HepG2 (cell line): ENCODE results near the gene POLR3GL. TPM values are rescaled to one million over a fixed set of nuclear protein-coding genes. Genes with fewer than 3 reads are reported as not detected.

ENCODE experiments used
- ATM ChIP-seq: fragments of 450-650 bp; IDR thresholded peaks from 2 replicates; pipeline ENCODE4 v1.7.1; 2017; ENCODE audit warnings: mild to moderate bottlenecking, borderline replicate concordance
- CBX2 ChIP-seq, 2 experiments: fragments of 200-600 bp in 1 of 2; sonication (generic); formaldehyde crosslinking in 1 of 2; IDR thresholded peaks; 2 replicates each; pipeline versions ENCODE4 v1.7.0 to v1.8.1; 2018 to 2022; ENCODE audit warnings: low read depth in 2 of 2, low read length in 1 of 2, mild to moderate bottlenecking in 1 of 2, missing genetic modification reagents in 1 of 2
- FIP1L1 ChIP-seq: fragments of 200-400 bp; formaldehyde crosslinking; IDR thresholded peaks from 2 replicates; pipeline ENCODE4 v1.6.1; 2018; ENCODE audit warnings: low read depth, mild to moderate bottlenecking, low read length, moderate library complexity, borderline replicate concordance; ENCODE audit not compliant: insufficient read depth
- GFI1 ChIP-seq: sonication (generic); formaldehyde crosslinking; IDR thresholded peaks from 2 replicates; pipeline ENCODE4 v1.5.0; 2020; ENCODE audit warnings: missing genetic modification reagents, mild to moderate bottlenecking, borderline replicate concordance
- HMGXB4 ChIP-seq, 2 experiments: sonication (generic) in 1 of 2; formaldehyde crosslinking in 1 of 2; IDR thresholded peaks; 2 replicates each; pipeline versions ENCODE4 v1.4.0 to v1.6.1; 2018 to 2020; ENCODE audit warnings: missing genetic modification reagents in 2 of 2, borderline replicate concordance in 1 of 2, low read depth in 1 of 2, mild to moderate bottlenecking in 1 of 2, missing biosample characterization in 1 of 2
- HNF4A ChIP-seq: sonication (generic); formaldehyde crosslinking; IDR thresholded peaks from 2 replicates; pipeline ENCODE4 v1.4.0; 2020; ENCODE audit warnings: missing genetic modification reagents
- HNRNPL ChIP-seq: fragments of 200-400 bp; formaldehyde crosslinking; IDR thresholded peaks from 2 replicates; pipeline ENCODE4 v1.6.1; 2017; ENCODE audit warnings: mild to moderate bottlenecking, low read depth, low read length
- HOXA7 ChIP-seq: sonication (generic); formaldehyde crosslinking; IDR thresholded peaks from 2 replicates; pipeline ENCODE4 v1.8.1; 2022; ENCODE audit warnings: mild to moderate bottlenecking, missing genetic modification reagents, moderate library complexity
- JUND ChIP-seq: sonication (generic); formaldehyde crosslinking; IDR thresholded peaks from 2 replicates; pipeline ENCODE4 v1.8.0; 2022; ENCODE audit warnings: mild to moderate bottlenecking, missing genetic modification reagents
- KIAA2018 ChIP-seq: sonication (generic); formaldehyde crosslinking; IDR thresholded peaks from 2 replicates; pipeline ENCODE4 v1.5.0; 2020; ENCODE audit warnings: mild to moderate bottlenecking, missing genetic modification reagents, borderline replicate concordance
- PLRG1 ChIP-seq: fragments of 450-650 bp; conservative IDR thresholded peaks from 2 replicates; pipeline ENCODE4 v1.6.1; 2016
- SYNCRIP ChIP-seq: fragments of 200-400 bp; formaldehyde crosslinking; IDR thresholded peaks from 2 replicates; pipeline ENCODE4 v1.6.1; 2018; ENCODE audit warnings: mild to moderate bottlenecking, low read depth, low read length; ENCODE audit not compliant: insufficient read depth
- ZBTB39 ChIP-seq: sonication (generic); formaldehyde crosslinking; IDR thresholded peaks from 2 replicates; pipeline ENCODE4 v1.5.0; 2020; ENCODE audit warnings: missing genetic modification reagents
- ZNF260 ChIP-seq: sonication (generic); formaldehyde crosslinking; IDR thresholded peaks from 2 replicates; pipeline ENCODE4 v1.4.0; 2020; ENCODE audit warnings: missing genetic modification reagents, low read depth, mild to moderate bottlenecking, borderline replicate concordance
- ZNF335 ChIP-seq: sonication (generic); formaldehyde crosslinking; IDR thresholded peaks from 2 replicates; pipeline ENCODE4 v1.4.0; 2020; ENCODE audit warnings: missing genetic modification reagents
- ZNF7 ChIP-seq: IDR thresholded peaks from 2 replicates; pipeline ENCODE4 v1.6.1; 2016; ENCODE audit warnings: missing biosample characterization, missing genetic modification reagents
- polyA plus RNA-seq, 8 experiments: library from polyadenylated mRNA; depleted of rRNA in 3 of 8; stranded (reverse) in 7 of 8; unstranded in 1 of 8; fragments of >200 nt; fragmentation: Illumina TruSeq in 4 of 8; extraction: Trizol in 4 of 8; gene quantifications; 2 replicates each; pipeline versions ENCODE4 v1.2.1 to v1.2.3, GENCODE V29; 2011 to 2016; ENCODE audit warnings: low read depth in 4 of 8, missing spikeins in 1 of 8, mixed read lengths in 1 of 8; ENCODE audit not compliant: insufficient read depth in 1 of 8
- total RNA-seq, 5 experiments: library from RNA; depleted of rRNA; stranded (reverse); fragments of >200 nt; fragmentation: Illumina TruSeq; extraction: Trizol; gene quantifications; 2 replicates each; pipeline ENCODE4 v1.2.3, GENCODE V29; 2016; ENCODE audit warnings: low read depth in 1 of 5

POLR3GL gene
- total and polyA plus RNA-seq, 2 of the 13 experiments (the other 11 are each of a cell fraction or from before 2014, with no cell fraction given): 11.5 to 12.4 TPM

- TF ChIP-seq KIAA2018 (CRISPR knock-in tag) (no peak), ZNF7 (CRISPR knock-in tag) (no peak), JUND (CRISPR knock-in tag) (no peak), ZNF335 (CRISPR knock-in tag) (no peak), FIP1L1 (no peak), HNRNPL (peak; percentile 91), PLRG1 (no peak), HNF4A (CRISPR knock-in tag) (no peak), ZBTB39 (CRISPR knock-in tag) (no peak; the same call in 1 of the 2 replicates), ZNF260 (CRISPR knock-in tag) (no peak), HMGXB4 (CRISPR knock-in tag; IDR thresholded peaks at IDR 0.05; ENCODE audit: borderline replicate concordance in 1 of 2, low read depth in 1 of 2) (0 out of 4 replicates have a peak, but pooled peaks have one; percentile 40 to 44), CBX2 (IDR thresholded peaks at IDR 0.05; ENCODE audit: low read depth, low read length) (no peak), CBX2 (CRISPR knock-in tag; IDR thresholded peaks at IDR 0.05; ENCODE audit: low read depth) (no peak), HOXA7 (CRISPR knock-in tag) (no peak), GFI1 (CRISPR knock-in tag) (no peak), ATM (no peak), SYNCRIP (no peak)
Measured at GRCh38 chr1:145957443-145958319, 6.8 kb upstream of the POLR3GL start, which contains the start of gene LIX1L (continued).
